ENCODE data around the gene RPRD2.
"Not testable (repeated sequence)": the region's sequence is repeated elsewhere in the genome, so short reads cannot be mapped to it uniquely, and the experiment has no call there.

RPRD2 gene

GRCh38 chr1:150392627-150393026 is 28.7 kb downstream of the RPRD2 start:
- no peak for FAIRE-seq

- FAIRE-seq: not testable (repeated sequence)
Measured at GRCh38 chr1:150395115-150395514, 31.2 kb downstream of the RPRD2 start.

- no peak for FAIRE-seq
Measured at GRCh38 chr1:150397392-150398032, 33.6 kb downstream of the RPRD2 start.

- no peak for FAIRE-seq
Measured at GRCh38 chr1:150404465-150404864, 40.5 kb downstream of the RPRD2 start.

- no peak for FAIRE-seq
Measured at GRCh38 chr1:150405660-150406059, 41.7 kb downstream of the RPRD2 start.

- no peak for FAIRE-seq
Measured at GRCh38 chr1:150406483-150406882, 42.5 kb downstream of the RPRD2 start.

- no peak for FAIRE-seq
Measured at GRCh38 chr1:150407330-150407729, 43.4 kb downstream of the RPRD2 start.

- no peak for FAIRE-seq
Measured at GRCh38 chr1:150408800-150409199, 44.9 kb downstream of the RPRD2 start.

- no peak for FAIRE-seq
Measured at GRCh38 chr1:150409504-150410362, 45.8 kb downstream of the RPRD2 start.

GRCh38 chr1:150410582-150411101 is 46.7 kb downstream of the RPRD2 start:
- FAIRE-seq: no peak

GRCh38 chr1:150414592-150414991 is 50.6 kb downstream of the RPRD2 start:
- FAIRE-seq: no peak

GRCh38 chr1:150415800-150416199 is 51.9 kb downstream of the RPRD2 start:
- no peak for FAIRE-seq

- no peak for FAIRE-seq
Measured at GRCh38 chr1:150420560-150421265, 56.8 kb downstream of the RPRD2 start.

- no peak for FAIRE-seq
Measured at GRCh38 chr1:150422541-150422940, 58.6 kb downstream of the RPRD2 start.

- FAIRE-seq: no peak
Measured at GRCh38 chr1:150429805-150430204, 65.9 kb downstream of the RPRD2 start.

- no peak for FAIRE-seq
Measured at GRCh38 chr1:150441121-150441520, 77.2 kb downstream of the RPRD2 start.

GRCh38 chr1:150444232-150444631 is 80.3 kb downstream of the RPRD2 start:
- FAIRE-seq: no peak

GRCh38 chr1:150456146-150456647 is 92.2 kb downstream of the RPRD2 start:
- FAIRE-seq: no peak

- FAIRE-seq: peak; percentile 56
Measured at GRCh38 chr1:150464422-150464826, 100.5 kb downstream of the RPRD2 start.

GRCh38 chr1:150466964-150467363 is 103.0 kb downstream of the RPRD2 start:
- no peak for FAIRE-seq

GRCh38 chr1:150469291-150469690 is 105.3 kb downstream of the RPRD2 start:
- no peak for FAIRE-seq

- no peak for FAIRE-seq
Measured at GRCh38 chr1:150472601-150473200, 108.8 kb downstream of the RPRD2 start.

GRCh38 chr1:150473659-150474058 is 109.7 kb downstream of the RPRD2 start:
- no peak for FAIRE-seq
